HepG2 (cell line): Measurements from ENCODE around the gene PPM1M. TPM values are rescaled to one million over a fixed set of nuclear protein-coding genes. Genes with fewer than 3 reads are reported as not detected.

Experiments
- ARHGAP35 ChIP-seq: sonication (generic); formaldehyde crosslinking; IDR thresholded peaks from 2 replicates; pipeline ENCODE4 v1.9.0; 2022; ENCODE audit warnings: mild to moderate bottlenecking, inconsistent platforms, moderate library complexity, missing genetic modification reagents, borderline replicate concordance
- ARNT2 ChIP-seq: sonication (generic); formaldehyde crosslinking; IDR thresholded peaks from 2 replicates; pipeline ENCODE4 v1.8.0; 2022; ENCODE audit warnings: mild to moderate bottlenecking, low read depth, missing genetic modification reagents, moderate library complexity
- ATF1 ChIP-seq: IDR thresholded peaks from 2 replicates; pipeline ENCODE4 v1.6.1; 2016; ENCODE audit warnings: mild to moderate bottlenecking, control low read depth
- EHMT2 ChIP-seq: fragments of 200-600 bp; sonication (generic); IDR thresholded peaks from 2 replicates; pipeline ENCODE4 v1.7.0; 2017; ENCODE audit warnings: antibody characterized with exemption, low read depth, low read length, borderline replicate concordance
- FOXK1 ChIP-seq: sonication (generic); formaldehyde crosslinking; IDR thresholded peaks from 2 replicates; pipeline ENCODE4 v1.4.0; 2020; ENCODE audit warnings: low read depth, missing genetic modification reagents, borderline replicate concordance
- FOXO4 ChIP-seq: sonication (generic); formaldehyde crosslinking; conservative IDR thresholded peaks from 2 replicates; pipeline ENCODE4 v1.8.1; 2023; ENCODE audit warnings: missing genetic modification reagents
- HBP1 ChIP-seq: IDR thresholded peaks from 2 replicates; pipeline ENCODE4 v1.6.1; 2016; ENCODE audit warnings: low read depth, control low read depth
- HNRNPL ChIP-seq: fragments of 200-400 bp; formaldehyde crosslinking; IDR thresholded peaks from 2 replicates; pipeline ENCODE4 v1.6.1; 2017; ENCODE audit warnings: mild to moderate bottlenecking, low read depth, low read length
- HOXA3 ChIP-seq: sonication (generic); formaldehyde crosslinking; IDR thresholded peaks from 2 replicates; pipeline ENCODE4 v1.5.0; 2020; ENCODE audit warnings: missing genetic modification reagents
- KDM4B ChIP-seq: sonication (generic); formaldehyde crosslinking; IDR thresholded peaks from 2 replicates; pipeline ENCODE4 v1.4.0; 2020; ENCODE audit warnings: missing genetic modification reagents
- MED8 ChIP-seq: sonication (generic); formaldehyde crosslinking; IDR thresholded peaks from 2 replicates; pipeline ENCODE4 v1.8.1; 2023; ENCODE audit warnings: mild to moderate bottlenecking, missing genetic modification reagents; ENCODE audit not compliant: insufficient replicate concordance
- MTA1 ChIP-seq: sonication (generic); formaldehyde crosslinking; IDR thresholded peaks from 2 replicates; pipeline ENCODE4 v1.4.0; 2020; ENCODE audit warnings: missing genetic modification reagents, mild to moderate bottlenecking, borderline replicate concordance
- NFYC ChIP-seq: IDR thresholded peaks from 2 replicates; pipeline ENCODE4 v1.6.1; 2016; ENCODE audit warnings: missing genetic modification reagents, missing compliant biosample characterization
- NONO ChIP-seq, 2 experiments: fragments of 450-650 bp in 1 of 2; sonication (generic) in 1 of 2; formaldehyde crosslinking in 1 of 2; IDR thresholded peaks in 1 of 2; conservative IDR thresholded peaks in 1 of 2; 2 replicates each; pipeline versions ENCODE4 v1.6.1 to v1.8.0; 2017 to 2022; ENCODE audit warnings: mild to moderate bottlenecking in 1 of 2, missing genetic modification reagents in 1 of 2, moderate library complexity in 1 of 2
- SOX5 ChIP-seq: IDR thresholded peaks from 2 replicates; pipeline ENCODE4 v1.6.1; 2016; ENCODE audit warnings: borderline replicate concordance
- SOX6 ChIP-seq, 2 experiments: fragments of 450-650 bp in 1 of 2; sonication (generic) in 1 of 2; formaldehyde crosslinking in 1 of 2; IDR thresholded peaks; 2 replicates each; pipeline versions ENCODE4 v1.4.0 to v1.6.1; 2017 to 2020; ENCODE audit warnings: antibody characterized with exemption in 1 of 2, mild to moderate bottlenecking in 1 of 2, missing genetic modification reagents in 1 of 2
- TCF7L2 ChIP-seq: IDR thresholded peaks from 2 replicates; pipeline ENCODE4 v1.6.1; 2011; ENCODE audit warnings: mild to moderate bottlenecking, low read depth, low read length, moderate library complexity
- ZBED4 ChIP-seq: sonication (generic); formaldehyde crosslinking; IDR thresholded peaks from 2 replicates; pipeline ENCODE4 v1.4.0; 2020; ENCODE audit warnings: missing genetic modification reagents, borderline replicate concordance
- ZNF296 ChIP-seq: sonication (generic); formaldehyde crosslinking; conservative IDR thresholded peaks from 2 replicates; pipeline ENCODE4 v1.5.0; 2020; ENCODE audit warnings: mild to moderate bottlenecking, missing genetic modification reagents
- ZNF614 ChIP-seq: IDR thresholded peaks from 2 replicates; pipeline ENCODE4 v1.6.1; 2018; ENCODE audit warnings: missing biosample characterization, missing genetic modification reagents, inconsistent platforms, borderline replicate concordance
- ZNF788 ChIP-seq: sonication (generic); formaldehyde crosslinking; IDR thresholded peaks from 2 replicates; pipeline ENCODE4 v1.5.0; 2020; ENCODE audit warnings: mild to moderate bottlenecking, missing genetic modification reagents, borderline replicate concordance
- ZNF850 ChIP-seq: sonication (generic); formaldehyde crosslinking; conservative IDR thresholded peaks from 2 replicates; pipeline ENCODE4 v1.9.0; 2021; ENCODE audit warnings: mild to moderate bottlenecking, missing genetic modification reagents
- polyA plus RNA-seq, 8 experiments: library from polyadenylated mRNA; depleted of rRNA in 3 of 8; stranded (reverse) in 7 of 8; unstranded in 1 of 8; fragments of >200 nt; fragmentation: Illumina TruSeq in 4 of 8; extraction: Trizol in 4 of 8; gene quantifications; 2 replicates each; pipeline versions ENCODE4 v1.2.1 to v1.2.3, GENCODE V29; 2011 to 2016; ENCODE audit warnings: low read depth in 4 of 8, missing spikeins in 1 of 8, mixed read lengths in 1 of 8; ENCODE audit not compliant: insufficient read depth in 1 of 8
- total RNA-seq, 5 experiments: library from RNA; depleted of rRNA; stranded (reverse); fragments of >200 nt; fragmentation: Illumina TruSeq; extraction: Trizol; gene quantifications; 2 replicates each; pipeline ENCODE4 v1.2.3, GENCODE V29; 2016; ENCODE audit warnings: low read depth in 1 of 5

PPM1M gene
- total and polyA plus RNA-seq, 2 of the 13 experiments (the other 11 are each of a cell fraction or from before 2014, with no cell fraction given), result 2.5 to 5.9 TPM

- TF ChIP-seq KDM4B (CRISPR knock-in tag) (peak; percentile 82), FOXO4 (CRISPR knock-in tag) (no peak), SOX5 (CRISPR knock-in tag) (no peak), NFYC (CRISPR knock-in tag) (no peak), ZNF850 (no peak), ARHGAP35 (no peak; the same call in 1 of the 2 replicates), ZNF788 (CRISPR knock-in tag) (no peak), MED8 (CRISPR knock-in tag) (peak; percentile 29), ARNT2 (no peak), ATF1 (CRISPR knock-in tag) (no peak), ZNF296 (no peak), SOX6 (IDR thresholded peaks at IDR 0.05) (no peak), SOX6 (CRISPR knock-in tag; IDR thresholded peaks at IDR 0.05) (no peak), HBP1 (CRISPR knock-in tag) (no peak), TCF7L2 (no peak), HNRNPL (peak; percentile 92), EHMT2 (no peak), MTA1 (CRISPR knock-in tag) (peak; percentile 76; the same call in 1 of the 2 replicates), ZBED4 (0 out of 2 replicates have a peak, but pooled peaks have one; percentile 49), FOXK1 (CRISPR knock-in tag) (no peak), ZNF614 (CRISPR knock-in tag) (no peak; the same call in 1 of the 2 replicates), NONO (IDR thresholded peaks at IDR 0.05) (no peak), NONO (CRISPR knock-in tag; conservative IDR thresholded peaks at IDR 0.05) (no peak; the same call in 1 of the 2 replicates), HOXA3 (CRISPR knock-in tag) (peak; percentile 65; the same call in 1 of the 2 replicates)
Measured at GRCh38 chr3:52238761-52239701, 6.5 kb upstream of the PPM1M start, which contains the start of gene TWF2 (continued).
